ENCODE results near the gene STOML1. TPM values are rescaled to one million over a fixed set of nuclear protein-coding genes. Genes with fewer than 3 reads are reported as not detected.

Gene STOML1
- total RNA-seq, 1 donor from 2014 or later: 16.3 TPM

DNA sequence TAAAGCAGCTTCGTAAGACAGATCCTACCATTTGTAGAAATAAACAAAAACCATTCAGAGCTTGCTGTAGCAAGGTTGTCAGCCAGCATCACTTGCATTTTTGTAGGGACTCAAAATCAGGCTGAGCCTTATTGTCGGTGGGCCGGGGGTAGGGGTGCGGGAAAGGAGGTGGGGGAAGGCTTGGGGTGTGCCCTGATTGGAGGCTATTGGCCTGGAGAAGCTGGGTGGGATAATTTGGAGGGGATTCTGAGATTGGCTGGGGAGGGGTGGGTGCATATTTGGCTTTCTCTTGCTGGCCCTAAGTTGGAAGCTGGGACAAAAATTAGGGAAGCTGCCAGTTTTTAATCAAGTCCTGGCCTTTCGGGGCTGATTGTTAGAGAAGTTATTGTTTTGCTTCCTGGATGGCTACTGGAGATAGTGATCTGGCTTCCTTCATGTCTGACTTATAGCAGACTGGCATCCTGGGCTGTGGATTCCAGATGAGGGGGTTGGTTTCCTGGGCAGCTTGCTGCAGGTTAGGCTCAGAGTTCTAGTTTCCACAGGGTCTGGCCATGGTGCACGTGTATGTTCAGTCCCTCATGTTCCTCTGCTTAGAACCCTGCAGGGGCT lies 22.8 kb downstream of the STOML1 start:
- Histone ChIP-seq H3K27ac (no peak overlapping the region), H3K4me1 (peaks cover 14% of the 10 kb centered on the region), H3K27me3 (ENCODE audit: low read depth) (no peaks in the 10 kb centered on the region), H3K9me3 (no peaks in the 10 kb centered on the region), H3K4me3 (no peak overlapping the region), H3K36me3 (no peaks in the 10 kb centered on the region)
- DNase-seq (no peak), ATAC-seq (no peak)
- TF ChIP-seq, protein P1, sequence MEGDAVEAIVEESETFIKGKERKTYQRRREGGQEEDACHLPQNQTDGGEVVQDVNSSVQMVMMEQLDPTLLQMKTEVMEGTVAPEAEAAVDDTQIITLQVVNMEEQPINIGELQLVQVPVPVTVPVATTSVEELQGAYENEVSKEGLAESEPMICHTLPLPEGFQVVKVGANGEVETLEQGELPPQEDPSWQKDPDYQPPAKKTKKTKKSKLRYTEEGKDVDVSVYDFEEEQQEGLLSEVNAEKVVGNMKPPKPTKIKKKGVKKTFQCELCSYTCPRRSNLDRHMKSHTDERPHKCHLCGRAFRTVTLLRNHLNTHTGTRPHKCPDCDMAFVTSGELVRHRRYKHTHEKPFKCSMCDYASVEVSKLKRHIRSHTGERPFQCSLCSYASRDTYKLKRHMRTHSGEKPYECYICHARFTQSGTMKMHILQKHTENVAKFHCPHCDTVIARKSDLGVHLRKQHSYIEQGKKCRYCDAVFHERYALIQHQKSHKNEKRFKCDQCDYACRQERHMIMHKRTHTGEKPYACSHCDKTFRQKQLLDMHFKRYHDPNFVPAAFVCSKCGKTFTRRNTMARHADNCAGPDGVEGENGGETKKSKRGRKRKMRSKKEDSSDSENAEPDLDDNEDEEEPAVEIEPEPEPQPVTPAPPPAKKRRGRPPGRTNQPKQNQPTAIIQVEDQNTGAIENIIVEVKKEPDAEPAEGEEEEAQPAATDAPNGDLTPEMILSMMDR (IDR thresholded peaks at IDR 0.05): no peak
- intact Hi-C loops (cut with DNase I): no loop called here

DNA sequence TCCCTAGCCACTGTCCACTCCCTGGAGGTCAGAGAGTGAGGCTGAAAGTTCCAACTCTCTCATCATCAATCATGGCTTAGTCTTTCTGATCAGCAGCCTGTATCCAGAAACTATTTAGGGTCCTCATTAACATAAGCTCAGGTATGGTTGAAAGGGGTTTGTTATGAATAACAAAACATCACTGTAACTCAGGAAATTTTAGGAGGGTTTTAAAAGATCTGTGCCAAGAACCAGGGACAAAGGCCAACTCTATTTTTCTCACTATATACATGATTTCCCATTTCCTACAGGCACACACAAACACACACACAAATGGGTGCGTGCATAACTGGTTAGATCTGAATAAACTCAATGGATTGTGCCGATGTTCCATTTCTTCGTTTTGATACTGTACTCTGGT lies 23.6 kb downstream of the STOML1 start:
- TF ChIP-seq, protein P1 (IDR thresholded peaks at IDR 0.05): no peak
- intact Hi-C loops (cut with DNase I): no loop called here
- DNase-seq: no peak

DNA sequence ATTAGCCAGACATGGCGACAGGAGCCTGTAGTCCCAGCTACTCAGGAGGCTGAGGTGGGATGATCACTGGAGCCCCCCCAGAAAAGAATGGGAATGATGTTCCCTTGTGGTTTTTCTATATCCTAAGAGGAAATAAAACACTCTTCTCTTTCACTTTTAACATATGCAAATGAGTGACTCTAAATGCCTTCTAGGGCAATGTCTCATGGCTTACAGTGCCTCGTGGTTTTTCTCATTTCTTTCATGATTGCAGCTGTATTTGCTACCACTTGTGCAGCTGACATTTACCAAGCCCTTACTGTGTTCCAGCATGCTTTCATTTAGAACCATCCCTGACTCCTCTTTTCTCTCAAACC lies 26.4 kb downstream of the STOML1 start:
- Histone ChIP-seq H3K4me1 (peaks cover 6% of the 10 kb centered on the region), H3K27me3 (ENCODE audit: low read depth) (no peaks in the 10 kb centered on the region), H3K9me3 (no peaks in the 10 kb centered on the region), H3K27ac (no peak overlapping the region), H3K36me3 (no peaks in the 10 kb centered on the region), H3K4me3 (no peak overlapping the region)
- TF ChIP-seq, protein P1 (IDR thresholded peaks at IDR 0.05): no peak
- intact Hi-C loops (cut with DNase I): no loop called here
- ATAC-seq (peak in 1 of 2 donors; percentile 31), DNase-seq (no peak)

More for the DNA sequence above, 23.6 kb downstream of the STOML1 start:
- Histone ChIP-seq H3K4me1 (peaks cover 14% of the 10 kb centered on the region), H3K27ac (no peak overlapping the region), H3K27me3 (ENCODE audit: low read depth) (no peaks in the 10 kb centered on the region), H3K36me3 (no peaks in the 10 kb centered on the region), H3K4me3 (no peak overlapping the region), H3K9me3 (no peaks in the 10 kb centered on the region)
- no peak for ATAC-seq

DNA sequence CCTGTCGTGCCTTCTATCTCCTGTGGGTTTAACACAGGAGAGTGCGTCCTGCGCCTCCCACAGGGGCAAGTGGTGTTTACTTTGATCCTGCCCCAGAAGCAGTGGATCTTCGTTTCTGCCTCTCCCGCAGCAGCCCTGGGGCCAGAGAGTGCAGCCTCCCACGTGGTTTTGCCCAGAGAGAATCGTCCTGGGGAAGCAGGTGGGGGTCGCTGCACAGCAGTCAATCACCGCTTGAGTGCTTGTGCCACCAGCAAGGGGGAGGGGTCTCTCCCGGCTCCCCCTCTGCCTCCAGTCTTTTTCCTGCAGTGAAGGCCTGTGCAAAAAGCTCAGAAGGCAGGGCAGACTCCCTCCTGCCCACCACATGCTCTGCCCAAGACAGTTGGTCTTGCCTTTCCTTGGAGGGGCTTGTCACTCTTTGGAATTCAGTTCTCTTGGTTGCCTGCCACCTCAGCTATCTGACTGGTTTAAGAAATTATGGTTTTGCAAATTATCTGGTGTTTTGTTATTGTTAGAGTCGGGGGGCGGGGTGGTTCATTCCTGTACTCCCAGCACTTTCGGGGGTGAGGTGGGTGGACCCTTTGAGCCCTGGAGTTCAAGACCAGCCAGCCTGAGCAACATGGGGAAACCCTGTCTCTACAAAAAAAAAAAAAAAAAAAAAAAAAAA lies 26.9 kb downstream of the STOML1 start:
- H3K36me3 ChIP-seq: no peaks in the 10 kb centered on the region
- no peak overlapping the region for H3K27ac ChIP-seq
- no peaks in the 10 kb centered on the region for H3K27me3 ChIP-seq (ENCODE audit: low read depth)
- H3K4me3 ChIP-seq: no peak overlapping the region
- H3K9me3 ChIP-seq: no peaks in the 10 kb centered on the region
- TF ChIP-seq, protein P1 (IDR thresholded peaks at IDR 0.05): no peak
- peaks cover 6% of the 10 kb centered on the region for H3K4me1 ChIP-seq
- DNase-seq: no peak
- peak; percentile 17 to 29 for ATAC-seq
- intact Hi-C loops (cut with DNase I): no loop called here

DNA sequence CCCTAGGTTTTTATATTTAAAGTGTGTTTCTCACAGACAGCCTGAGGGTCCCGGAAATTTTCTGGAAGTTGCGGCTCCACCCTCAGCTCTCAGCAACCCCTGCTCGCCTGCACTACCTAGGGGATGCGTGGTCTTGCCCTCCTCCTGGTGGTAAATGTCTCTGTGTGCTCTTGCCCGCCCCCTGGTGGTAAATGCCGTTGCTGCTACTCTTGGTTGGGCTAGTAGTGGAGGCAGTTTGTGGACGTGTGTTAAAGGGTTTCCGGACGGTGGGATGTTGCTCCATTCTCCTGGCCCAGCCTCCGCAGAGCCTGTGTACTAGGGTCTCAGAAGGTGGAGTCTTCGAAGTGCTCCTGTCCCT lies 27.4 kb downstream of the STOML1 start:
- ATAC-seq (peak; percentile 92 to 94), DNase-seq (peak; percentile 84)
- Histone ChIP-seq H3K4me1 (peaks cover 6% of the 10 kb centered on the region), H3K9me3 (no peaks in the 10 kb centered on the region), H3K4me3 (no peak overlapping the region), H3K27ac (no peak overlapping the region), H3K27me3 (ENCODE audit: low read depth) (no peaks in the 10 kb centered on the region), H3K36me3 (no peaks in the 10 kb centered on the region)
- TF ChIP-seq, protein P1 (IDR thresholded peaks at IDR 0.05): peak; percentile 92
- intact Hi-C loops (cut with DNase I): no loop called here

All from lower lobe of right lung (tissue), 2 donors.